SK-N-SH treated with all-trans-retinoic acid at 6 μM for 48 hours (cell line): ENCODE results near the gene AFG3L2.

ENCODE experiments used
- ARNTL ChIP-seq: fragments of 450-650 bp; formaldehyde crosslinking; IDR thresholded peaks from 2 replicates; pipeline ENCODE4 v1.5.0; 2020; ENCODE audit warnings: low read depth, mild to moderate bottlenecking, moderate library complexity, borderline replicate concordance
- RARB ChIP-seq: fragments of 250-450 bp; sonication (Bioruptor Pico); IDR thresholded peaks from 2 replicates; pipeline ENCODE4 v1.8.0; 2021; ENCODE audit warnings: mild to moderate bottlenecking, moderate library complexity
- ZFP3 ChIP-seq: fragments of 250-450 bp; sonication (Bioruptor Pico); IDR thresholded peaks from 2 replicates; pipeline ENCODE4 v1.5.0; 2020; ENCODE audit warnings: mild to moderate bottlenecking, moderate library complexity
- ZNF70 ChIP-seq: fragments of 450-650 bp; formaldehyde crosslinking; IDR thresholded peaks from 2 replicates; pipeline ENCODE4 v1.5.0; 2020; ENCODE audit warnings: mild to moderate bottlenecking, moderate library complexity

DNA sequence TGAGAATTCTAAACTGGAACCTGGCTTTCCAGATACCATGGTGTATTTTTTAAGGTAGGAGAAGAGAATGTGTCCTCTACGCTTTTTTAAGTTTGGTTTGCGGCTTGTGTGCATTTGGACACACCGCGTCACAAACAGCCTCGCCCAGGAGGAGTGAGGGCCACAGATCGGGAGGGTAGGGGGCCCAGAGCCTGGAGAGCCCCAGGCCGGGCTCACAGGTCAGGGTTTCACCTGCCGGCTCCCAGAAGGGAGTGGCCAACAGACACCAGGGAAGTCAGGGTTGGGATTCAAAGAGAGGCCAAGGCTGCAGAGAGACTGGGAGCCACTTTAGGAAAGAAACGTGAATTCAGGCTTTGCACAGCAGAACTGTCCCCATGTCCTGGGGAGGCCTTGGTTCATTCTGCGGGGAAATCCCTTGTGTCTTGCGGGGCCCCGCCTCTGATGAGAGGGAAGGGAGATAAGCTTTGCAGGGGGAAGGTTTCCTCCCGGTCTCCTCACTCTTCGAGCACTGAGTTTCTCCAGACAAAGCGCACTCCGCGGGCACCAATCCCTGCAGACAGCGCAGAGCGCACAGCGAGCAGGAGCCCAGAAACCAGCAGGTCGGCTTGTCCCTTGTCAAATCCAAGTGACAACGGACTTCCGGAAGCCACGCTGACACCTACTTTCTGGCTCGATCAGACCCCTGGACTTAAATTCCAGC lies 70.9 kb downstream of the AFG3L2 start:
- TF ChIP-seq ZFP3 (CRISPR knock-in tag) = no peak
- TF ChIP-seq ZNF70 (CRISPR knock-in tag) = no peak
- no peak for TF ChIP-seq ARNTL (CRISPR knock-in tag)
- no peak for TF ChIP-seq RARB (CRISPR knock-in tag)
